DMS 273 treated with DMSO at 0.1 percent for 48 hours (cell line): Measurements from ENCODE around the gene RPS6KA4.

Experiments
- DNase-seq: peaks from one replicate; lab custom pipeline; 2025; lab: John Stamatoyannopoulos, UW

Gene RPS6KA4

GRCh38 chr11:64419818-64420485, 61.0 kb downstream of the RPS6KA4 start:
- no peak for DNase-seq
